ENCODE measurements around the gene WDR26.
"Not testable (repeated sequence)": the region's sequence is repeated elsewhere in the genome, so short reads cannot be mapped to it uniquely, and the experiment has no call there.

The WDR26 gene

GRCh38 chr1:224433701-224434672 is 610 bp downstream of the WDR26 start:
- no peak for DNase-seq

- no peak for DNase-seq
Observed at GRCh38 chr1:224433041-224433691, 1.4 kb downstream of the WDR26 start.

GRCh38 chr1:224432672-224433040 is 1.9 kb downstream of the WDR26 start:
- no peak for DNase-seq

- no peak for DNase-seq
Observed at GRCh38 chr1:224432146-224432545, 2.5 kb downstream of the WDR26 start.

- DNase-seq: no peak
Observed at GRCh38 chr1:224431726-224432125, 2.9 kb downstream of the WDR26 start.

- DNase-seq: no peak
Observed at GRCh38 chr1:224430511-224431113, 4.0 kb downstream of the WDR26 start.

- no peak for DNase-seq
Observed at GRCh38 chr1:224429616-224430326, 4.8 kb downstream of the WDR26 start.

- not testable (repeated sequence) for DNase-seq
Observed at GRCh38 chr1:224428713-224429112, 5.9 kb downstream of the WDR26 start.

GRCh38 chr1:224427346-224427745 is 7.3 kb downstream of the WDR26 start:
- DNase-seq: no peak

- DNase-seq: not testable (repeated sequence)
Observed at GRCh38 chr1:224426869-224427268, 7.7 kb downstream of the WDR26 start.

GRCh38 chr1:224425279-224425884 is 9.2 kb downstream of the WDR26 start:
- no peak for DNase-seq

- DNase-seq: no peak
Observed at GRCh38 chr1:224420106-224420505, 14.5 kb downstream of the WDR26 start.

- no peak for DNase-seq
Observed at GRCh38 chr1:224411766-224412165, 22.8 kb downstream of the WDR26 start.

GRCh38 chr1:224408294-224408590 is 26.4 kb downstream of the WDR26 start:
- DNase-seq: no peak

GRCh38 chr1:224407571-224408293 is 26.9 kb downstream of the WDR26 start:
- DNase-seq: no peak

GRCh38 chr1:224406216-224406615 is 28.4 kb downstream of the WDR26 start:
- DNase-seq: no peak

- DNase-seq: no peak
Observed at GRCh38 chr1:224405604-224405970, 29.0 kb downstream of the WDR26 start.

- DNase-seq: no peak
Observed at GRCh38 chr1:224404916-224405603, 29.5 kb downstream of the WDR26 start.

GRCh38 chr1:224402472-224403036 is 32.0 kb downstream of the WDR26 start:
- no peak for DNase-seq

GRCh38 chr1:224399887-224400286 is 34.7 kb downstream of the WDR26 start:
- no peak for DNase-seq

GRCh38 chr1:224393294-224393693 is 41.3 kb downstream of the WDR26 start:
- no peak for DNase-seq
